ACC112 (cell line): ENCODE data around the gene CXorf66.
"Not testable (repeated sequence)": the region's sequence is repeated elsewhere in the genome, so short reads cannot be mapped to it uniquely, and the experiment has no call there.

Experiments used
- H2AFZ ChIP-seq: fragments of 200-600 bp; sonication (generic); one replicate; pipeline ENCODE4 v1.6.0; 2017; ENCODE audit warnings: antibody characterized with exemption, low read length; ENCODE audit not compliant: unreplicated experiment
- H3K27ac ChIP-seq: fragments of 200-600 bp; sonication (generic); 2 replicates; pipeline ENCODE4 v1.5.1; 2014; ENCODE audit warnings: low read depth, mild to moderate bottlenecking, antibody characterized with exemption, low read length, moderate library complexity
- H3K27me3 ChIP-seq: fragments of 200-600 bp; sonication (generic); 2 replicates; pipeline ENCODE4 v1.6.1; 2014; ENCODE audit warnings: mild to moderate bottlenecking, antibody characterized with exemption, low read length, moderate library complexity, mixed read lengths; ENCODE audit not compliant: insufficient read depth
- H3K36me3 ChIP-seq: fragments of 200-600 bp; sonication (generic); 2 replicates; pipeline ENCODE4 v1.6.1; 2016; ENCODE audit warnings: mild to moderate bottlenecking, antibody characterized with exemption, low read length, moderate library complexity, mixed read lengths; ENCODE audit not compliant: insufficient read depth
- H3K4me1 ChIP-seq: fragments of 200-600 bp; sonication (generic); one replicate; pipeline ENCODE4 v1.6.1; 2016; ENCODE audit warnings: low read length, mixed read lengths; ENCODE audit not compliant: insufficient read depth, unreplicated experiment, control insufficient read depth
- H3K4me3 ChIP-seq: fragments of 200-600 bp; sonication (generic); 2 replicates; pipeline ENCODE4 v1.5.1; 2014; ENCODE audit warnings: mild to moderate bottlenecking, low read depth, low read length
- H3K79me2 ChIP-seq: fragments of 200-600 bp; sonication (generic); one replicate; pipeline ENCODE4 v1.6.0; 2016; ENCODE audit warnings: low read length; ENCODE audit not compliant: control insufficient read depth, unreplicated experiment, insufficient read depth

The CXorf66 gene, protein sequence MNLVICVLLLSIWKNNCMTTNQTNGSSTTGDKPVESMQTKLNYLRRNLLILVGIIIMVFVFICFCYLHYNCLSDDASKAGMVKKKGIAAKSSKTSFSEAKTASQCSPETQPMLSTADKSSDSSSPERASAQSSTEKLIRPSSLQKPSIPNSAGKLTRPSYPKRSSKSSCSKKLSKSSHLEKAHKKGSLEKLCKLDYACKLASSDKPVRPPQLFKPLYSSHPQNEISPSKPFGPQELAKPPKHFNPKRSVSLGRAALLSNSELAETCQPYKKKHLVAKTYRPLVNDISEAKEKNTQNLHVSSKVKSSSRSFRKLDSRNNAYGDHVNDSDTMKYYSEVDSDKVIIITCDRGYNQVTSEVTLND

DNA sequence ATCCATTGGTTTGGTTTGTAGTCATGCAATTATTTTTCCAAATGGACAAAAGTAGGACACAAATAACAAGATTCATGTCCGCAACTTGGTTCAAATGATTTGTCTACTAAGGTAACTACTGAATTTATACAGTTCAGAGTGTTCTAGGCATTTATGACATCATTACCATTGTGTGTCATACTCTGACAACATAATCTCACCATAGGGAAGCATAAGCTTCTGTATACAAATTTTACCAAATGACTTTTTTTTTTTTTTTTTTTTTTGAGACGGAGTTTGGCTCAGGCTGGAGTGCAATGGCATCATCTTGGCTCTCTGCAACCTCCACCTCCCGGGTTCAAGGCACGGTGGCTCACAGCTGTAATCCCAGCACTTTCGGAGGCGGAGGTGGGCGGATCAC lies at the start of gene CXorf66:
Gene CXorf66, minus strand, starts transcription at position 101 of the 400 bp plus-strand sequence. Its CDS starts 25 bp downstream, at position 76.
- Histone ChIP-seq H3K27me3 (no peaks in the 10 kb centered on the region), H3K79me2 (no peaks in the 10 kb centered on the region), H3K36me3 (no peaks in the 10 kb centered on the region), H3K4me1 (no peaks in the 10 kb centered on the region), H2AFZ (no peak within 1 kb of the TSS), H3K27ac (no peak within 1 kb of the TSS), H3K4me3 (no peak within 1 kb of the TSS)

DNA sequence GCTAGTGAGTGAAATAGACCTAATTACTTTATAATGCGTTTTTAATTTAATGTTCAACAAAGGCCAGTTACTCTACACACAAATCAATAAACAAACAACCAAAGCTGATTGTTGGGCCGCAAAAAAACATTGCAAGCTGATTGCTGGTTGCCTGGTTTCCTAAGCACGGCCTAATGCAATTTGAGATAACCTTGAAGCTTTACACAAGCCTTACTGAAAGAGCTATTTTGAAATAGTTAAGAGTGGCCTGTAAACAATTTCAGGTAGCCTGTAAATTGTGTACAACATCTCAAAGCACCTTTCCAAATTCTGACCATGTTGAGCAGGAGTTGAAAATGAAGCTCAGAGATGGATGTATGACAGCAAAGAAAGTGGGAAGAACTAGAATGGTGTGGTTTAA lies 17.5 kb upstream of the CXorf66 start:
- H3K36me3 ChIP-seq, result no peaks in the 10 kb centered on the region
- no peaks in the 10 kb centered on the region for H3K4me1 ChIP-seq
- no peaks in the 10 kb centered on the region for H3K79me2 ChIP-seq
- H3K27ac ChIP-seq, result no peak overlapping the region
- no peak overlapping the region for H3K4me3 ChIP-seq
- no peaks in the 10 kb centered on the region for H3K27me3 ChIP-seq
- no peak overlapping the region for H2AFZ ChIP-seq

- no peaks in the 10 kb centered on the region for H3K36me3 ChIP-seq
- no peak overlapping the region for H3K4me3 ChIP-seq
- no peaks in the 10 kb centered on the region for H3K79me2 ChIP-seq
- H3K27ac ChIP-seq, result no peak overlapping the region
- H3K4me1 ChIP-seq, result no peaks in the 10 kb centered on the region
- H2AFZ ChIP-seq, result no peak overlapping the region
- H3K27me3 ChIP-seq, result no peaks in the 10 kb centered on the region
These were observed 9.2 kb upstream of the CXorf66 start for GRCh38 chrX:139974471-139974870.

- no peak overlapping the region for H2AFZ ChIP-seq
- no peak overlapping the region for H3K27ac ChIP-seq
- H3K27me3 ChIP-seq, result no peaks in the 10 kb centered on the region
- no peaks in the 10 kb centered on the region for H3K79me2 ChIP-seq
- H3K4me1 ChIP-seq, result no peaks in the 10 kb centered on the region
- H3K4me3 ChIP-seq, result no peak overlapping the region
- no peaks in the 10 kb centered on the region for H3K36me3 ChIP-seq
These were observed 7.6 kb upstream of the CXorf66 start for GRCh38 chrX:139972629-139973624.

GRCh38 chrX:139972113-139972512 lies 6.8 kb upstream of the CXorf66 start:
- no peaks in the 10 kb centered on the region for H3K79me2 ChIP-seq
- H3K36me3 ChIP-seq, result no peaks in the 10 kb centered on the region
- H3K4me1 ChIP-seq, result no peaks in the 10 kb centered on the region
- no peak overlapping the region for H3K4me3 ChIP-seq
- H3K27me3 ChIP-seq, result no peaks in the 10 kb centered on the region
- no peak overlapping the region for H3K27ac ChIP-seq
- no peak overlapping the region for H2AFZ ChIP-seq

- no peaks in the 10 kb centered on the region for H3K27me3 ChIP-seq
- H3K4me3 ChIP-seq, result no peak overlapping the region
- H3K36me3 ChIP-seq, result no peaks in the 10 kb centered on the region
- no peaks in the 10 kb centered on the region for H3K79me2 ChIP-seq
- no peaks in the 10 kb centered on the region for H3K4me1 ChIP-seq
- no peak overlapping the region for H2AFZ ChIP-seq
- no peak overlapping the region for H3K27ac ChIP-seq
These were observed 6.1 kb upstream of the CXorf66 start for GRCh38 chrX:139971394-139971749.

GRCh38 chrX:139969286-139969685 lies 4.0 kb upstream of the CXorf66 start:
- H3K27me3 ChIP-seq, result no peaks in the 10 kb centered on the region
- no peaks in the 10 kb centered on the region for H3K79me2 ChIP-seq
- no peak overlapping the region for H2AFZ ChIP-seq
- no peaks in the 10 kb centered on the region for H3K4me1 ChIP-seq
- H3K4me3 ChIP-seq, result no peak overlapping the region
- H3K27ac ChIP-seq, result no peak overlapping the region
- no peaks in the 10 kb centered on the region for H3K36me3 ChIP-seq

- H3K36me3 ChIP-seq, result no peaks in the 10 kb centered on the region
- H3K27me3 ChIP-seq, result no peaks in the 10 kb centered on the region
- no peaks in the 10 kb centered on the region for H3K4me1 ChIP-seq
- no peak overlapping the region for H3K4me3 ChIP-seq
- H3K79me2 ChIP-seq, result no peaks in the 10 kb centered on the region
- H2AFZ ChIP-seq, result no peak overlapping the region
- H3K27ac ChIP-seq, result no peak overlapping the region
These were observed 2.4 kb upstream of the CXorf66 start for GRCh38 chrX:139967750-139968149.

- H3K27me3 ChIP-seq, result no peaks in the 10 kb centered on the region
- H3K27ac ChIP-seq, result no peak overlapping the region
- no peak overlapping the region for H2AFZ ChIP-seq
- no peaks in the 10 kb centered on the region for H3K36me3 ChIP-seq
- no peaks in the 10 kb centered on the region for H3K4me1 ChIP-seq
- no peaks in the 10 kb centered on the region for H3K79me2 ChIP-seq
- H3K4me3 ChIP-seq, result no peak overlapping the region
These were observed 2.0 kb upstream of the CXorf66 start for GRCh38 chrX:139967300-139967699.

GRCh38 chrX:139966159-139966558 lies 838 bp upstream of the CXorf66 start:
- not testable (repeated sequence) for H3K4me1 ChIP-seq, H3K27me3 ChIP-seq, H3K4me3 ChIP-seq, H3K36me3 ChIP-seq, H3K79me2 ChIP-seq, H3K27ac ChIP-seq, H2AFZ ChIP-seq
